ENCODE measurements around the gene AMH. TPM values are rescaled to one million over a fixed set of nuclear protein-coding genes. Genes with fewer than 3 reads are reported as not detected.

The AMH gene
- total and polyA plus RNA-seq, 12 donors = 0.15 to 1.0 (median 0.41) TPM

- no peak for TF ChIP-seq CTCF (IDR thresholded peaks at IDR 0.05)
- peaks cover 16 to 47% (median 23%) of the 10 kb centered on the region in 9 donors for H3K4me1 ChIP-seq
- peak overlapping the region in 2 of 10 donors; percentile 38 to 63 for H3K4me3 ChIP-seq
- ATAC-seq = peak in 3 of 8 donors; percentile 5 to 11 (median 9)
- no peaks in the 10 kb centered on the region for H3K9me3 ChIP-seq
- no peak for DNase-seq
- intact Hi-C loops (cut with DNase I) = loop anchor here in 2 of 10 donors (10.0 kb wide), 2 partner anchors 96 to 106 kb away; no protein-coding TSS in a partner anchor
- H3K27me3 ChIP-seq = peaks cover 25 to 81% (median 61%) of the 10 kb centered on the region in 7 donors
- H3K27ac ChIP-seq = peak overlapping the region in 3 of 10 donors; percentile 36 to 91 (median 48)
- WGBS, 2 donors = 60 to 62% methylated on average over 28 of the region's 28 CpGs
- H3K36me3 ChIP-seq = no peaks in the 10 kb centered on the region
Observed at GRCh38 chr19:2288818-2289713, 39.9 kb downstream of the AMH start.

GRCh38 chr19:2289714-2290435, 40.8 kb downstream of the AMH start:
- Histone ChIP-seq H3K27me3 (peaks cover 25 to 85% (median 62%) of the 10 kb centered on the region in 7 donors), H3K9me3 (no peaks in the 10 kb centered on the region), H3K27ac (peak overlapping the region in 4 of 10 donors; percentile 36 to 91 (median 42)), H3K36me3 (no peaks in the 10 kb centered on the region), H3K4me1 (peaks cover 21 to 55% (median 32%) of the 10 kb centered on the region in 9 donors), H3K4me3 (peak overlapping the region; percentile 10 to 63 (median 40))
- DNase-seq = no peak
- no peak for TF ChIP-seq CTCF (IDR thresholded peaks at IDR 0.05)
- intact Hi-C loops (cut with DNase I) = loop anchor here in 2 of 10 donors (10.0 kb wide), 2 partner anchors 95 to 105 kb away; no protein-coding TSS in a partner anchor
- peak in 5 of 8 donors; percentile 22 to 58 (median 34) for ATAC-seq
- 0 to 1% methylated on average over 55 to 73 of the region's 74 CpGs for WGBS, 2 donors

- Histone ChIP-seq H3K4me3 (peak overlapping the region; percentile 10 to 63 (median 40)), H3K27ac (peak overlapping the region in 3 of 10 donors; percentile 36 to 91 (median 48)), H3K9me3 (no peaks in the 10 kb centered on the region), H3K36me3 (no peaks in the 10 kb centered on the region), H3K27me3 (peaks cover 25 to 81% (median 62%) of the 10 kb centered on the region in 7 donors), H3K4me1 (peaks cover 21 to 62% (median 35%) of the 10 kb centered on the region in 9 donors)
- DNase-seq (no peak), ATAC-seq (peak in 1 of 8 donors; percentile 2)
- 2 to 3% methylated on average over 79 to 82 of the region's 82 CpGs for whole genome bisulfite sequencing, 2 donors
- intact Hi-C loops (cut with DNase I) = no loop called here
- no peak for TF ChIP-seq CTCF (IDR thresholded peaks at IDR 0.05)
Observed at GRCh38 chr19:2290441-2291184, 41.5 kb downstream of the AMH start.
